Activated CD4-positive, CD25-positive, alpha-beta regulatory T cell treated with anti-CD3 and anti-CD28 coated beads, Interleukin-2, amount 50 U/mL, for 72 hours (primary cell): ENCODE results near the gene MRPL22.
A peak's percentile ranks its signal among the peaks of the same experiment; 100 is the strongest.
"Not testable (repeated sequence)": the region's sequence is repeated elsewhere in the genome, so short reads cannot be mapped to it uniquely, and the experiment has no call there.

ENCODE experiments used
- DNase-seq: peaks from one replicate; pipeline ENCODE4 v3.0.0; 2021

The MRPL22 gene

DNA sequence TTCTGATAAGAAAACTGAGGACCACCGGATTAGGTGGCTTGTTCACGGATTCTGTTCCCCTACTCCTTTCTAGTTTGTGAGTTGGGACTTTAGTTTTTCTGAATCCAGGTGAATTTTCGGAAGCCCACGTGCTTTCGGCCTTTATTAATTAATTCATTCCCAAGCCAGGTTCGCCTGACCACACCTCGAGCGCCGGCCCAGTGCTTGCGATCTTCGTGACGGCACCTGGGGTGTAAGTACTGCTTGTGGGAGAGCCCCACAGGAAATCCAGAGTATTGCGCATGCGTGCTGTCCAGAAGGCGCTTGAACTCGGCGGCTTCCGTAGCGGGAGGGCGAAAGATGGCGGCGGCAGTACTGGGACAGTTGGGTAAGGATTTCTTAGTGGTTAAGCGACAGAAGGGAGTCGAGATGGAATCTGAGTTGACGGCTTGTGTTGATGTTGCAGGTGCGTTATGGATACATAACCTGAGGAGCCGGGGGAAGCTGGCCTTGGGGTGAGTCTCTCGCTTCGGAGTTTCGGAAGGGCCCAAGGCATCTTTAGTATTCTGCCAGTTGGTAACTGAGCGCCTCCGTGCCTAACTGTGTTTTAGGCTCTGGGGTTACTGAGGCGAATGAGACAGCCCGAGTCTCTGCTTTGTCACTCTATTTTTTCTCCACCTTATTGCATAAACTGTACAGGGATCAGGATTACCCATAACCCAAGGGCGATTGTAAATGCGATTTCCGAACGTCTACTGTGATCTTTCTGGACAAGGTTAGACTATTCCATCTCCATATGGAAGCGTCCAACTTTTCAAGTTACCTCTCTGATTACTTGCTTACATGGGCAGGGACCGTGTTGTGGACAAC is at the start of gene MRPL22:
TSS of gene MRPL22 (plus strand) at position 302 of the 849 bp plus-strand sequence. CDS start at position 340, 38 bp downstream.
- DNase-seq, result peak; percentile 94

DNA sequence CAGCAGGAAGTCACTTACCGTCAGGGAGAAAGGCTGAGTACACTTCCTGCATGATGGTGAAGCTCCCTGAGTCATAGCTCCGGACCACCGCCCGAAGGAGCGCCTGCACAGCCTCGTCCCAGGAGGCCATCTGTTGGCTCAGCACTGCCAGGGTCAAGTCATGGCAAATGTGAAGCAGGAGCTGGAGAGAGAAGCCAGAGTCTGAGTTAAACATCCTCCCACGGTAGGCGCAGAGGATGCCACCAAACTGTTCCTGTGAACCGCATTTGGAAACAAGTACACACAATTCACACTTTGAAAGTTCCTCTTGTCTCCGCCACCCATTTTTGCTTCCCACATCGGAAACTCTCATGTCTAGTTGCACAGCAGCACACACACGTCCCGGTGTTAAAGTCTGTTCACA is 48.5 kb upstream of the MRPL22 start:
- no peak for DNase-seq

DNA sequence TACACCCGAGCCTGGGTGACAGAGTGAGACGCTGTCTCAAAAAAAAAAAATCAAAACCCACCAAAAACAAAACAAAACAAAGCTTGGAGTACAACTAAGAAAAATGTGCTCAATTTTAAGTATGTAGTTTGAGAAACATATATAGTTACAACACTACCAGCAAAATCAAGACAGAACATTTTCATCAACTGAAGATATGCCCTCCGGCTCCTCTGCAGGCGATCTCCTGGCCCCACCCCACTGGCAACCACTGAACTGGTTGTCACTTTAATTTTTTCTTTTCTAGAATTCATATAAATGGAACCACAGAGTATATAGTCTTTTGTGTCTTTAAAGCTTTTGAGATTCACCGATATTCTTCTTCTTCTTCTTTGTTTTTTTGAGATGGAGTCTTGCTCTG is 47.5 kb upstream of the MRPL22 start:
- DNase-seq, result no peak

DNA sequence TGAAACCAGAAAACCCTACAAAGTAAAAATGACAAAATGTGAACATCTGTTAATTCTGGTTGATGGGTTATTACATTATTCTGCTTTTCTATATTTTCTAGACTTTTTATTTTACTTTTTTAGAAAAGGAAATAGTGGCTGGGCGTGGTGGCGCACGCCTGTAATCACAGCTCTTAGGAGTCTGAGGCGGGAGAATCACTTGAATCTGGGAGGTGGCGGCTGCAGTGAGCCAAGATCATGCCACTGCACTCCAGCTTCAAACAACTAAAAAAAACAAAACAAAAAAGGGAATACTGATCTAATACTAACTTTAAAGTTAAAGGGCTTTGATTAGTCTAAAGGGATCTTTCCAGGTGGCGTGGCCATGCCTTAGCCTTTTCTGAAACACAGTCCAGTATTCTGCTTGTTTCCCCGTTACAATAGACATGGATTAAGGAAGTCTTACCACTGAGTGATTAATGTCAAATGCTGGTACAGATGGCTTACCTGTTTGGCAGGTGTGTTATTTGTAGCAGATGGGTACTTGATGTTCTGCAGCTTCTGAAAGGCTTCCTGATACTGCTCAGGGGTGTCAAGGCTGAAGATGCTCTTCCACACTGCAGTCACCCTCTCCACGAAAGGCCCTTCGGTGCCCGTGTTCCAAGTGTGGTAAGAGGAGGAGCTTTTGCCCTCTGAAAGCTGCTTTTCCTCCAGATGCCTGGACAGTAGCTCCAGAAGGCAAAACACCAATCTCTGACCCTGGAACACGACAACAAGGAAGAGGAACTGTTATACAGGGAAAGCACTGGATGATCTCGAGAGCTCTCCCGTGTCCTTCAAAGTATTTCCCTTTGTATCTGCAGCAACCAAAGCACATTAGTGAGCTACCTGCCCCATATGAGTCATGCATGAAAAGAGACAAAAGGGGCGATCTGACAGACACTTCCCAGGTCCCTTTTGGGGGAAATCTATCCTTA is 45.0 kb upstream of the MRPL22 start:
- DNase-seq, result no peak

DNA sequence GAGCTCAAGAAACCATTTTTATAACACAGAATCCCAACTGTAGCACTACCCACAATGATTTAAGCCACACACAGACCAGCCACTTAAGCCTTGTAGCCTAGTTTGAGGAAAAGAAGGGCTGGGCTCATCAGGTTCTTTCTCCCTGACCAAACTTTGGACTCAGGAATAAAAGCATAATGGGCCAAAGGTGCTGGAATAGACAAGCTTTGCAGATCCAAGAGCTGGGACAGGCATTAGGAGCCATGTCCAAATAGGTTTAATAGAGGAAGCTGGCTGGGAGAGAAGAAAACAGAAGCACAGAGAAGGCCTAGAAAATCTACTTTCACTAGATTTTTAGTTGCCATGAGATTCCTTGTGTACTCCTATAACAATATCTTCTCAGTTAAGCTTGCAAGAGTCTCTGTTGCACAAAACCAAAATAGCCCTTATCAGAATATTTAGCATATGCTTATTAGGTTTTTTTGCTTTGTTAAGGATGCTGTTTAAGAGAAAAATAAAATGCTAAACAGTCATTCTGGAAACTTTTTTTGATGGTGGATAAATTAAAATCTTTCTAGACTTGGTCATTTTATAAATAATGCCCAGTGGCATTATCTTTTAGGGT is 44.2 kb upstream of the MRPL22 start:
- no peak for DNase-seq

DNA sequence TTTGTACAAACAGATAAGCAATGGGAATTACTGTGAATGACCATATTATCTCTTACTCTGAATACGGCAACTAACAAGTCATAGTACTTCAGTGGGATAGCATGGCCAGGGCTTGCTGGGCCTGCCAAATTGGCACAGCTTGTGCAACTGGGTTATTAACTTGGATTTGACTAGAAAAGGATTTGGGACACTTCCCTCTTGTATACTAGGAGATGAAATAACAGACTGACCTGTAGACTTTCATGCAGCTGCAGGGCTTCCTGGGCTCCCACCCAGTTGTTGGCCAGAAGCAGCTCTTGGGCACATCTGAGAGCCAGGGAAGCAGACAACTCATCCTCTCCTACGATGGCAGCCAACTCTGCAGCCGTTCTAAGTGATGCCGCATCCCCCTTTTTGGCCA is 42.7 kb upstream of the MRPL22 start:
- no peak for DNase-seq

DNA sequence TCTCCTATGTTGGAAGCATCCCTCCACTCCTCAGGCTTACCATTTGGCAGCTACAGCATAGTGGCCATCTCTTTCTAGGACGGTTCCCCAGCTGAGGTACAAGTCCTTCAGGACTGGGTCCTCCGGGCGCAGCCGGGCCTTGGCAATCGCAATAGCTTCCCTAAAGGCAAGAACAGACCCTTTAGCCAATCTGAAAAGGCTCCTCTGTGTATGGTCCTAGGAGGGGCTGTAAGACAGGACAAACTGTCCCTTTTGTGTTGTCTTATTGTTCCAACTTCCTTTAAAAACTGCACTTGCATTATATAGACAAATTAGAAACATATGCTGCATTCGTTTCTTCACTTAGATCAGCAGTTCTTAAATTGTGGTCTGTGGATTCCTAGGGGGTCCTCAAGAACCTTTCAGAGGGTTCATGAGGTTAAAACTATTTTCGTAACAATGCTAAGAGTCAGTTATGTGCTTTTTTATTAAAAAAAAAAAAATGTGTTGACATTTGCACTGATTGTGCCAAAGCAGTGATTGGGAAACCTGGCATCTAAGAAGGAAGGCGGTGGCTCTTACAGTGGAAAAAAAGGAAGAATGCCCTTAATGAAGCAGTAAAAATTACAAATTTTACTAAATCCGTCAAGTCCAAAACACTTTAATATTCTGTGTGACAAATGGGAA is 41.6 kb upstream of the MRPL22 start:
- no peak for DNase-seq

DNA sequence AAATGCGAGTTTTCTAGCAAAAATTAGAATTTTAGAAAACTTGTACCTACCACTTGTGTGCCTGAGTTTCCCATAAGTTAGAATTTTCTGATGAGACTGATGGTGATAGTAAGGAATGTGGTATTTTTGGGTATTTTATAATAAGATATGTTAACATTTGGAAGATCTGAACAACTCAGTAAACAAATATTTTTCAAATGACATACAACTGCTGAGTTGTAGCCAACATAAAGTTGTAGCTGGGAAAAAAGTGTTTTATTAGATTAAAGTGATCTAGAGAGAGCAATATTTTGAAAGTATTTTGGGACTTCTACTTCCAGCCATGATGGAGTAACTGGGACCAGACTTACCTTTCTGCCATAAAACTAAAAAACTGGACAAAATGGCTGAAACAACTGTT is 40.8 kb upstream of the MRPL22 start:
- no peak for DNase-seq

DNA sequence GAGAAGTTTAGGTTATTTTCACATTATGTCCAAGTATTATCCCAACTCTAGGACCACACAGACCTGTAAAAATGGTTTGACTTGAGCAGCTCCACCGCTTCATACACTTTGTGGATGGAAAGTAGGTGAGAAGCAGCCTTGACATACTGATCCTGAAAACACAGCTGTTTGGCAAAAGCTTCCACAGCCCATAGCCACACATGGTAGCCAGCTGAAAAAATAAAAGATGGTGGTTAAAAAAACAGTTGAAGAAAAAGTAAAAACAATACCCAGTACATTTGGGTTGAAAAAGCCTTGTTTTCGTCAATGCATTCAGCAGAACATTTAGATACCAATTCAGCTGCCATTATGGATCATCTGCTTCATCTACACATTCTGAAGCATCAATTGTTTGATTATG is 39.6 kb upstream of the MRPL22 start:
- DNase-seq, result no peak

DNA sequence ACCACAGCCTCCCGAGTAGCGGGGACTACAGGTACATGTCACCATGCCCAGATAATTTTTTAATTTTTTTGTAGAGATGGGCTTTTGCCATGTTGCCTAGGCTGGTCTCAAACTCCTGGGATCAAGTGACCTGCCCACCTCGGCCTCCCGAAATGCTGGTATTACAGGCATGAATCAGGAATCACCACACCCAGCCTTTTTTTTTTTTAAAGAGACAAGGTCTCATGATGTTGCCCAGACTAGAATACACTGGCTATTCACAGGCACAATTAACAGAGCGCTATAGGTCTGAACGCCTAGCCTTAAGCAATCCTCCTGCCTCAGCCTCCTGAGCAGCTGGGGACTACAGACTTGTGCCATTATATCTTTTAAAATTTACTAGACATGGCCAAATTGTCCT is 39.0 kb upstream of the MRPL22 start:
- DNase-seq, result no peak

DNA sequence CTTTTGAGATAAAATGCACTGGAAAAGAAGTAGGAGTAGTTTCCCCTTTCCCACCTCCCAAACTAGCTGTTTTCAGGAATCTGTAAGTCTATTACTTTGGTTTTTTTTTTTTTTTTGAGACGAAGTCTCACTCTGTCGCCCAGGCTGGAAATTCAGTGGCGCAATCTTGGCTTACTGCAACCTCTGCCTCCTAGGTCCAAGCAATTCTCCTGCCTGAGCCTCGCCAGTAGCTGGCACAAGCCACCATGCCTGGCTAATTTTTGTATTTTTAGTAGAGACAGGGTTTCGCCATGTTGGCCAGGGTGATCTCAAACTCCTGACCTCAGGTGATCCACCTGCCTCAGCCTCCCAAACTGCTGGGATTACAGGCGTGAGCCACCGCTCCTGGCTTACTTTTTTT is 35.3 kb upstream of the MRPL22 start:
- not testable (repeated sequence) for DNase-seq

DNA sequence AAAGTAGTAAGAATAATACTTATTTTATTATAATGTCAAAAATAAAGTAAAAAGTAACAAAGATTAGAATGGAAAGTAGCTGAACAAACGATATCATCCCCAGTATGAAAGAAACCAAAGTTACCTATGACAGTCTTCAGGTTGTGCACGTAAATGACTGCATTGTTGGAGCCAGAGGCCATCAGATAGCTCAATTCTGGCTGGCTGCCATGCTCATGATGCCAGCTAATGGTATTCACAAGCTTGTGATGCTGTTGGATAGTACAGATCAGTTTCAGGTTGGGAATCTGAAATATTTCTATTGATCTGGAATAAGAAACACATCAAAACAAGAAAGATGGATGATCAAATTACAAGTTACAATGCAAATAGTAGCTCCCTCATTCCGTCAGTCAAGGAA is 24.0 kb upstream of the MRPL22 start:
- DNase-seq, result no peak

DNA sequence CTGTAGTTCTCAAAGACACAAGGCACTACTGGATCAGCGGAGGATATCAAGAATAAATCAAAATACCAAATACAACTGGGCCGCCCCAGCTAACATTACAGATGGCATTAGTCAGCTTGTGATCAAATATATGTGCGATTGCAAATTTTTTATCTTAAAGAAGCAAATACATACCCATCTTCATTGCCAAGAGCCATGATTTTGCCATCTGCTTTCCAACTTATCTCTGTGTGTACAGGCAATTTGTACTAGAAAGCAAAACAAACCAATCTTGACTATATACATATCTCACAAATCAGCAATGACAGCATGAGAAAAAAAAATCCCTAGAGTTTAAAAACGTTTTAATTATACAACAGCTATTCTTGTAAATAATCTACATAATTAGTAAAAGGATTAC is 23.1 kb upstream of the MRPL22 start:
- DNase-seq, result no peak

DNA sequence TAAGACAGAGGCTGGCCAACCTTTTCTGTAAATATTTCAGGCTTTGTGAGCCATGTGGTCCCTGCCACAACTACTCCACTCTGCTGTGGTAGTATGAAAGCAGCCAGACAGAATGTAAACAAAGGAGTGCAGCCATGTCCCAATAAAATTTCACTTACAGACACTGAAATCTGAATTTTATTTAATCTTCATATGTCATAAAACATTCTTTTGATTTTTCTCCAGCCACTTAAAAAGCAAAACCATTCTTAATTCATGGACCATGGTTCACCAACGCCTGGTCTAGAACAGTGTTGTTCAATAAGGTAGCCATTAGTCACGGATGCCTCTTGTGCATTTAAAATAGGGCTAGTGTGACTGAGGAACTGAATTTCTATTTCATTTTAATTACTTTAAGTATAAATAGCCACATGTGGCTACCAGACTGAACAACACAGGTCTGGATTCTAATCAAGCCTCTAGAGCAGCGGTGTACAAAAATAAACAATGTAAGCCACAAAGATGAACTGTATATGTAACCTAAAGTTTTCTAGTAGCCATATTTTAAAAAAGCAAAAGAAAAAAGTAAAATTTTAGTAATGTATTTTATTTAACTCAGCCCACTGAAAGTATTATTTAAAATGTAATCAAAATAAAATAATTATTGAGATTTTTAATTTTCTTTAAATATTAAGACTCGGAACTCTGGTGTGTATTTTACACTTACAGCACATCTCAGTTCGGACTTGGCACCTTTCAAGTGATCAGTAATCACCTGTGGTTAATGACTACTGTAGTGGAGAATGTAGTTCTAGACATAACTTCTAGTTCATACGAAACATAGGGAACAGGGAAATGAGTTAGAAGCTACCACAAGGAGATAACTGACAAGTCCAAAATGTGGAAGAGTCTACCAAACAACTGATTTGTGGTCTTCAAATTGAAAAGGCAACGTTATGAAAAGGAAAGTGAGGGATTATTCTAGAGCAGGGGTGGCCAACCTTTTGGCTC is 17.1 kb upstream of the MRPL22 start:
- no peak for DNase-seq

DNA sequence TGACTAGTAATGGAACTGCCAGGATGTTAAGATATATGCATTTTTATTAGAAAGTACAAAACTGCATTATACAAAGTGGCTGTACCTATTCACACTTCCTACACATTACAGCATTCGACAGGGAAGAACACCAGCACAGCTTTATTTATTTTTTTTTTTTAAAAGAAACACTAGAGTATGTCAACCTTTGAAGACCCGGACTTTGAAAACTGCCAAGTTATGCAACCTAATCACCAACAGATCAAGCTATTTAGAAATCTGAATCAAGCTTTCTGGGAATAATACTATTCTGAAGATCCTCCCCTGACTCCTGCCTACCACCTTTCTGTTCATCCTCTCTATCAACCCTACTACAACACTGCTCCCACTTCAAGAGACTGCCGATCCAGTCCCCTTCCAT is 7.3 kb upstream of the MRPL22 start:
- no peak for DNase-seq

DNA sequence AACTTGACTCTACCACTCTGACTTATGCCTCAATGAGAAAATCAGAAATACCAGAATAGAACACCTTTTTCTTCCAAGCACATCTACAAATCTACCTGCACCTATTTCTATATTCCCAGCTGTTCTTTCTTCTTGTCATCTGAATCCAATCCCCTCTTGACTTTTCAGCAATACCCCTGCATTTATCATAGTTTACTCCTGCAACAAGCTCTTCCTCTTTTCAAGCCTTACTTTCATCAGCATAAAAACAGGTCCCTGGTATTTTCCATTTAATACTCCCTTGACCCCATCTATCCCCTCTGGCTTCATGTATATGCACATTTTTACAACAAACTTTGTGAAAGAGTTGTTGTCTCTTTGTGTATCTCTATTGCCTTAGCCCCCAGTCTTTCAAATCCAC is 6.0 kb upstream of the MRPL22 start:
- no peak for DNase-seq

DNA sequence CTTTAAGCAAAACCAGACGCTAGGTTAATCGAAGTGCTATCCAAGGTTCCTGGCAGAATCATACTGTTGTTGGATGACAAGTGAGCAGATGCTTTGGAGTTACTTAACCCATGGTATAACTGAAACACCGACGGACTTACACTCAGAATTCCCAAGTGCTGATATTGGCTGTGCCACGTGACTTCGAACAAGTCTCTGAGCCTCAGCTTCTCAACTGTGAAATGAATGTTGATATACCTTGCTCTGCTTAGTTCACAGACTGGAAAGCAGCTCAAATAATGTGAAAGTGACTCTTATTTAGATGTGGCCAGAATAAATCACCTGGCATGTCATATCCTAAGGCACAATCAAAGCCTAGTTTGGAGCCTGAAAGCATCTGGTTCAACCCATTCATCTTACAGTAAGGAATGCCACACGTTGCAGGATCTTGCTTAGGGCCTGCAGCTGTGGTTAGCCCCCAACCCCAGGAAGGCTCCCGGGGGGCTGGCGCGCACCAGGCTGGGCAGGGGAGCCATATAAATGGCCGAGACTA is 3.6 kb upstream of the MRPL22 start:
- DNase-seq, result no peak

DNA sequence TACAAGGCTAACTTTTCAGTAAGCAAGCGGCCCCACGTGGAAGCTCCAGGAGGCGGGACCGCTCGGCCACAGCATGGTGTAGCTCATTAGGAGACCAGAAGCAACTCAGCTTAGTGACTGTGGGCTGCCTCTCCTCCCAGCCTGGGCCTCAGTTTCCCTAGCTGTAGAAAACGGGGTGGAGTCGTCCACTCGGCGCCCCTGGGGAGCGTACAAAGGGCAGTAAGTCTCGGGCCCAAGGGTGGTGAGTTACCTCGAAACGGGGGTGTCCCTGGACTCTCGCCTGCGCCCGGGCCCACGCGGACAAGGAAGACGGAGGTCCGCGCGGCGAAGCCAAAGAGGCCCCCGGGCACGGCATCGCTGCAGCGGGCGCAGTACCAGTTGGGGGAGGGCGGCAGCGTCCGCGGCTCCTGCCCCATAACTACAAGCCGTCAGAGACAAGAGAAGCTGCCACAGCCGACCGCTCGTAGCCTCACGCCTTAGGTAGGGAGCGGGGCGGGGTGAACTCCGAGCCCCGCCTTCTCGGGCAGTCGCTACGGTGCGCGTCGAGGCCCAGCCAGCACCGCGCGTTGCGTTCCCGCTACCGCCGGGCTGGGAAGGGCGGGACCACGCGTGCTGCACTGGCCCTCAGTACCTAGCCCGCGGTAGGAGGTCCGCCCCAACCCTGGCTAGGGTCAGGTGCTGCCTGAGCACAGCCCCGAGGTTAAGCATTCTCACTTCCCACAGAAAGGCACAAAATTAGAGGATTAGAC is 3.0 kb upstream of the MRPL22 start, which contains the start of gene GEMIN5:
TSS of gene GEMIN5 (minus strand) at position 494 of the 749 bp plus-strand sequence. CDS start at position 416, 78 bp downstream.
- peak; percentile 87 for DNase-seq

DNA sequence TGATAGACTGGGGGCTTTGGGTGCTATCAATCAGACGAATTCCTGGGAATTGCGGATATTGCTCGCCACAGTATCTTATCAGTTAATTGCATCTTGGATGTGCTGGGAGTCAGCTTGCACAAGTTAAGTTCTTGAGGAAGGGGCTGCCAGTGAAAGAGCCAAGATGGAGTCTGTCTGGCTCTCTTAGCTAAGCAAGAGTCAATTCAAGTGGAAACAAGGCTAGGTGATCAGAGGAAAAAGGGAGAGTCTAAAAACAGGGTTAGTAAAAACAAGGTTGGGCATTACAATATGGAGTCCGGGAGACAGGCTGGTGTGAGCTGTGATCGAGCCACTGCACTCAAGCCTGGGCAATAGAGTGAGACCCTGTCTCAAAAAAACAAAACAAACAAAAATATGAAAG is 1.5 kb upstream of the MRPL22 start:
- not testable (repeated sequence) for DNase-seq

DNA sequence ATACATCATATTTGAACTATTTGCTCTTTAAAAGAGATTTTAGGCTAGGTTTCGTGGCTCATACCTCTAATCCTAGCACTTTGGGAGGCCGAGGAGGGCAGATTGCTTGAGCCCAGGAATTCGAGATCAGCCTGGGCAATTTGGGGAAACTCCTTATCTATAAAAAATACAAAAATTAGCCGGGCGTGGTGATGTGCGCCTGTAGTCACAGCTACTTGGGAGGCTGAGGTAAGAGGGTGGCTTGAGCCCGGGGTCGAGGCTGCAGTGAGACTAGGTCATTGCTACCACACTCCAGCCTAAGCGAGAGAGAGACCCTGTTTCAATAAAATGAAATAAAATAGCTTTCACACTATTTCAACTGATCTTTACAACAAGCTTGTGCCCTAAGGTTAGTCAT is 500 bp upstream of the MRPL22 start:
- no peak for DNase-seq
